Esophagus squamous epithelium (tissue), 5 donors: ENCODE data around the gene SMIM22. TPM values are rescaled to one million over a fixed set of nuclear protein-coding genes. Genes with fewer than 3 reads are reported as not detected.
"Not testable (repeated sequence)": the region's sequence is repeated elsewhere in the genome, so short reads cannot be mapped to it uniquely, and the experiment has no call there.

Experiments used
- DNase-seq: peaks from one replicate; lab custom pipeline; 2025; lab: John Stamatoyannopoulos, UW
- H3K27ac ChIP-seq, 4 donors: fragments of 200-600 bp; sonication (generic); one replicate each; pipeline ENCODE4 v1.5.1; 2016 to 2019; ENCODE audit warnings: mild to moderate bottlenecking in 1 of 4
- H3K27me3 ChIP-seq, 4 donors: fragments of 200-600 bp; sonication (generic); 1 replicate in 3 of 4; 2 replicates in 1 of 4; pipeline versions ENCODE4 v1.5.1 to v1.6.0; 2017 to 2021; ENCODE audit warnings: antibody characterized with exemption in 1 of 4
- H3K36me3 ChIP-seq, 3 donors: fragments of 200-600 bp; sonication (generic); one replicate each; pipeline ENCODE4 v1.5.1; 2016 to 2019
- H3K4me1 ChIP-seq, 3 donors: fragments of 200-600 bp; sonication (generic); one replicate each; pipeline ENCODE4 v1.5.1; 2017 to 2019
- H3K4me3 ChIP-seq, 4 donors: fragments of 200-600 bp; sonication (generic); 1 replicate in 3 of 4; 2 replicates in 1 of 4; pipeline ENCODE4 v1.5.1; 2016 to 2019; ENCODE audit warnings: mild to moderate bottlenecking in 2 of 4, moderate library complexity in 1 of 4
- H3K9me3 ChIP-seq, 3 donors: fragments of 200-600 bp; sonication (generic); one replicate each; pipeline ENCODE4 v1.5.1; 2016 to 2019
- CTCF ChIP-seq, 6 experiments: fragments of 450-650 bp in 4 of 6; fragments of 200-600 bp in 2 of 6; sonication (generic) in 2 of 6; IDR thresholded peaks; one replicate each; pipeline ENCODE4 v1.5.1; 2016 to 2019; ENCODE audit warnings: antibody characterized with exemption in 6 of 6, mild to moderate bottlenecking in 4 of 6, moderate library complexity in 4 of 6
- POLR2A ChIP-seq, 4 donors: fragments of 450-650 bp; IDR thresholded peaks; one replicate each; pipeline ENCODE4 v1.6.1; 2017; ENCODE audit warnings: antibody characterized with exemption in 4 of 4, mild to moderate bottlenecking in 4 of 4, moderate library complexity in 3 of 4
- WGBS, 2 donors: methylation state at CpG; one replicate each; pipeline ENCODE4 v1.1.5; 2018; 5-methylcytosine and 5-hydroxymethylcytosine counted together
- intact Hi-C: fragments of 100-400 bp; cut with DNase I; formaldehyde crosslinking; loops from one replicate; pipeline ENCODE4 v1.15.0; 2022
- total RNA-seq, 4 donors: library from RNA; depleted of rRNA; stranded (reverse); fragments of >200 nt; gene quantifications; one replicate each; pipeline ENCODE4 v1.1.0, GENCODE V29; 2016
- donor health status: DM: yes; HTN: yes; CAD: no.

SMIM22 gene
- total RNA-seq, 4 donors from 2014 or later: 4.8 to 10.2 (median 5.2) TPM; not detected in 1

GRCh38 chr16:4783251-4783950, 11.8 kb upstream of the SMIM22 start:
- H3K36me3 ChIP-seq: no peaks in the 10 kb centered on the region
- intact Hi-C loops: no loop called here
- H3K27me3 ChIP-seq: no peaks in the 10 kb centered on the region
- WGBS, 2 donors: 83 to 86% methylated on average over 14 of the region's 25 CpGs
- DNase-seq: no peak
- TF ChIP-seq POLR2A (IDR thresholded peaks at IDR 0.05) (no peak), CTCF (IDR thresholded peaks at IDR 0.05) (no peak)
- H3K9me3 ChIP-seq: no peaks in the 10 kb centered on the region
- H3K4me3 ChIP-seq: no peak overlapping the region
- no peak overlapping the region for H3K27ac ChIP-seq
- H3K4me1 ChIP-seq: peaks cover 0 to 14% (median 4%) of the 10 kb centered on the region in 3 donors

GRCh38 chr16:4783951-4784336, 11.2 kb upstream of the SMIM22 start:
- Histone ChIP-seq H3K9me3 (no peaks in the 10 kb centered on the region), H3K36me3 (no peaks in the 10 kb centered on the region), H3K4me1 (peaks cover 0 to 14% (median 4%) of the 10 kb centered on the region in 3 donors), H3K27ac (no peak overlapping the region), H3K27me3 (no peaks in the 10 kb centered on the region), H3K4me3 (no peak overlapping the region)
- WGBS, 2 donors: 50 to 80% methylated on average over 1 to 3 of the region's 16 CpGs
- no peak for DNase-seq
- intact Hi-C loops: no loop called here
- TF ChIP-seq POLR2A (IDR thresholded peaks at IDR 0.05): no peak
- no peak for TF ChIP-seq CTCF (IDR thresholded peaks at IDR 0.05)

GRCh38 chr16:4784444-4784987, 10.7 kb upstream of the SMIM22 start:
- DNase-seq, intact Hi-C loops, H3K27ac ChIP-seq, H3K9me3 ChIP-seq, H3K4me3 ChIP-seq, H3K36me3 ChIP-seq, H3K27me3 ChIP-seq: not testable (repeated sequence)
- WGBS, 2 donors: 78 to 96% methylated on average over 6 to 14 of the region's 14 CpGs
- H3K4me1 ChIP-seq: peaks cover 0 to 14% (median 4%) of the 10 kb centered on the region in 3 donors

GRCh38 chr16:4785758-4786433, 9.3 kb upstream of the SMIM22 start:
- Histone ChIP-seq H3K9me3 (no peaks in the 10 kb centered on the region), H3K27me3 (no peaks in the 10 kb centered on the region), H3K4me1 (peaks cover 0 to 14% (median 4%) of the 10 kb centered on the region in 3 donors), H3K4me3 (no peak overlapping the region), H3K36me3 (no peaks in the 10 kb centered on the region), H3K27ac (no peak overlapping the region)
- WGBS, 2 donors: 81 to 86% methylated on average over 22 to 23 of the region's 23 CpGs
- intact Hi-C loops: no loop called here
- DNase-seq: no peak
- TF ChIP-seq CTCF (IDR thresholded peaks at IDR 0.05): no peak

GRCh38 chr16:4787068-4787467, 8.1 kb upstream of the SMIM22 start:
- H3K9me3 ChIP-seq: no peaks in the 10 kb centered on the region
- no peak for DNase-seq
- peaks cover 0 to 14% (median 4%) of the 10 kb centered on the region in 3 donors for H3K4me1 ChIP-seq
- no peaks in the 10 kb centered on the region for H3K36me3 ChIP-seq
- H3K27ac ChIP-seq: no peak overlapping the region
- no peaks in the 10 kb centered on the region for H3K27me3 ChIP-seq
- TF ChIP-seq POLR2A (IDR thresholded peaks at IDR 0.05): no peak
- TF ChIP-seq CTCF (IDR thresholded peaks at IDR 0.05): no peak
- intact Hi-C loops: no loop called here
- 69 to 74% methylated on average over 6 of the region's 8 CpGs for WGBS, 2 donors
- no peak overlapping the region for H3K4me3 ChIP-seq
